ENCODE results near the gene MISP3. TPM values are rescaled to one million over a fixed set of nuclear protein-coding genes. Genes with fewer than 3 reads are reported as not detected.

Gene MISP3
- total and polyA plus RNA-seq, 4 experiments from 2014 or later: 0.68 to 1.6 (median 1.2) TPM

GRCh38 chr19:14122924-14123323 lies 50.3 kb downstream of the MISP3 start:
- Histone ChIP-seq H3K9me3 (ENCODE audit: control insufficient read depth in 1 of 2, low read length in 2 of 2) (no peaks in the 10 kb centered on the region), H3K4me3 (ENCODE audit: low read length in 2 of 2) (no peak overlapping the region), H3K4me1 (ENCODE audit: insufficient read depth, low read length) (peaks cover 11% of the 10 kb centered on the region), H3K36me3 (ENCODE audit: insufficient read depth, low read length) (no peaks in the 10 kb centered on the region), H3K27ac (ENCODE audit: low read depth, low read length) (no peak overlapping the region), H3K27me3 (ENCODE audit: insufficient read depth, low read length) (no peaks in the 10 kb centered on the region)
- intact Hi-C loops (cut with micrococcal nuclease): no loop called here
- no peaks in the 10 kb centered on the region for H3K9me3 Mint-ChIP-seq
- no peak overlapping the region for H3K4me3 Mint-ChIP-seq
- H3K27ac Mint-ChIP-seq: peak overlapping the region in 1 of 7 donors; percentile 19
- ChIA-PET POLR2A (ENCODE audit: partially characterized antibody) (interaction anchor here (1.1 kb wide), 1 partner anchor 14 kb away, joined by 5 read pairs; the partner anchor contains the start of gene ASF1B), CTCF (ENCODE audit: partially characterized antibody) (interaction anchor here (1.6 to 1.8 kb wide), 2 partner anchors 14 to 49 kb away, joined by 3 to 7 read pairs; partner anchors contain the start of gene ASF1B)
- H3K36me3 Mint-ChIP-seq: peaks cover 0 to 2% of the 10 kb centered on the region in 2 donors
- no peak for DNase-seq
- H3K4me1 Mint-ChIP-seq: peaks cover 7 to 11% (median 9%) of the 10 kb centered on the region in 4 donors
- no peaks in the 10 kb centered on the region for H3K27me3 Mint-ChIP-seq

Other genes with a start within 250 kb of the MISP3 start
- not detected for gene NANOS3, start 195.7 kb upstream of the MISP3 start, total RNA-seq
- not detected for gene NANOS3, start 195.7 kb upstream of the MISP3 start, polyA plus RNA-seq
- gene BRME1, start 166.7 kb upstream of the MISP3 start, total RNA-seq: 1 to 10 TPM; 3.1 to 3.8 TPM
- gene BRME1, start 166.7 kb upstream of the MISP3 start, polyA plus RNA-seq: under 1 TPM; 0.35 to 0.41 TPM
- 10 to 100 TPM; 32.9 to 37.1 TPM for gene CC2D1A, start 166.6 kb upstream of the MISP3 start, total RNA-seq
- 10 to 100 TPM in 1 of 2 donors, 1 to 10 TPM in 1; 3.8 to 13.9 TPM for gene CC2D1A, start 166.6 kb upstream of the MISP3 start, polyA plus RNA-seq
- gene PODNL1, start 134.4 kb upstream of the MISP3 start, total RNA-seq: not detected
- not detected for gene PODNL1, start 134.4 kb upstream of the MISP3 start, polyA plus RNA-seq
- 10 to 100 TPM; 92.9 to 96.7 TPM for gene DCAF15, start 120.3 kb upstream of the MISP3 start, total RNA-seq
- 1 to 10 TPM; 4.9 to 7.2 TPM for gene DCAF15, start 120.3 kb upstream of the MISP3 start, polyA plus RNA-seq
- 10 to 100 TPM; 17.4 to 17.8 TPM for gene RFX1, start 66.5 kb upstream of the MISP3 start, total RNA-seq
- 1 to 10 TPM in 1 of 2 donors, not detected in 1; 2.5 TPM for gene RFX1, start 66.5 kb upstream of the MISP3 start, polyA plus RNA-seq
- not detected for gene RLN3, start 44.6 kb upstream of the MISP3 start, total RNA-seq
- gene RLN3, start 44.6 kb upstream of the MISP3 start, polyA plus RNA-seq: under 1 TPM in 1 of 2 donors, not detected in 1; 0.41 TPM
- 10 to 100 TPM; 74.3 to 76.2 TPM for gene IL27RA, start 41.0 kb upstream of the MISP3 start, total RNA-seq
- 100 to 1,000 TPM; 101 to 104 TPM for gene IL27RA, start 41.0 kb upstream of the MISP3 start, polyA plus RNA-seq
- not detected for gene PALM3, start 10.7 kb upstream of the MISP3 start, total RNA-seq
- not detected for gene PALM3, start 10.7 kb upstream of the MISP3 start, polyA plus RNA-seq
- gene C19orf67, start 13.0 kb downstream of the MISP3 start, total RNA-seq: under 1 TPM in 1 of 2 experiments, not detected in 1; 0.55 TPM
- gene C19orf67, start 13.0 kb downstream of the MISP3 start, polyA plus RNA-seq: not detected
- 10 to 100 TPM; 36.7 to 43.3 TPM for gene SAMD1, start 18.0 kb downstream of the MISP3 start, total RNA-seq
- 1 to 10 TPM in 1 of 2 donors, under 1 TPM in 1; 0.16 to 2.4 TPM for gene SAMD1, start 18.0 kb downstream of the MISP3 start, polyA plus RNA-seq
- gene PRKACA, start 45.0 kb downstream of the MISP3 start, total RNA-seq: 10 to 100 TPM; 48.9 to 51.7 TPM
- 1 to 10 TPM in 1 of 2 donors, under 1 TPM in 1; 0.42 to 2.2 TPM for gene PRKACA, start 45.0 kb downstream of the MISP3 start, polyA plus RNA-seq
- gene ASF1B, start 63.8 kb downstream of the MISP3 start, total RNA-seq: 1 to 10 TPM; 2.3 to 3.0 TPM
- 1 to 10 TPM; 1.8 to 3.0 TPM for gene ASF1B, start 63.8 kb downstream of the MISP3 start, polyA plus RNA-seq
- 10 to 100 TPM; 19.3 to 22.0 TPM for gene ADGRL1, start 133.4 kb downstream of the MISP3 start, total RNA-seq
- 1 to 10 TPM in 1 of 2 donors, under 1 TPM in 1; 0.55 to 1.3 TPM for gene ADGRL1, start 133.4 kb downstream of the MISP3 start, polyA plus RNA-seq